NCI-H774 (cell line): Measurements from ENCODE around the gene EGR2.

Experiments
- DNase-seq: peaks from one replicate; lab custom pipeline; 2025; lab: John Stamatoyannopoulos, UW

EGR2 gene

DNA sequence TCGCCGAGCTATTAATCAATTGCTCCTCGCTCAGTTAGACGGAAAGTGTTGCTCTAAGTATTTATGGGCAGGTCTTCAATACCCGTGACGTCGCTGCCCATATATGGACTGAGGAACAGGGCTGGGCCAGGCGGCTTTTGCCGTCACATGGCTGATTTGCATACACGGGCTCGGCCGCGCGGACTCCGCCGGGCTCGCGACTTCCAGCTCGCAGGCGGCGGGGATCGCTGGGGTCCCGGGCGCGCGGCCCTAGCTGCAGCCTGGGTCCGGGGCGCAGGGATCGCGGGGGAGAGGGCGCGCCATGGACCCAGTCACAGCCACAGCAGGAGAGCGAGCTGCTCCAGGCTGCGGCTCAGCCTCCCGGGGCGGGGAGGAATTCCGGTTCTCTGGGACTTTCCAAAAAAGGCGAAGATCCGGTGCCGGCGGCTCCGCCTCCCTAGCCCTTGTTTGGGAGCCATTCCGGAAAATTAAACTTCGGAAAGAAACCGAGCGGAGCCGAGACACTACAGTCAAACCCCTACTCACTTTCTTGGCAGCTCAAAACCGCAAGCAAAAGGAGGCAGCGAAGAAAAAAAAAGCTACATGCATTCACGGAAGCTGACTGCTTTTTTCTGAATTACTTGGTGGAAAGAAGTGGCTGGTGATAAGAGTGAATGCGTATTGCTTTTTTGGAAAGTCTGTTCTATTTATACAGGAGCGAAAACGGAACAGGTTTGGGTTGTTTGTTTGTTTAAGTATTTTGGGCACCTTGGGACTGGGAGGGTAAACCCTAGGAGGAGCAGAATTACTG is at the start of gene EGR2:
EGR2 (minus strand) TSS at position 36 of the 790 bp plus-strand sequence. CDS start 337 bp downstream, outside the sequence.
- DNase-seq: peak; percentile 91

DNA sequence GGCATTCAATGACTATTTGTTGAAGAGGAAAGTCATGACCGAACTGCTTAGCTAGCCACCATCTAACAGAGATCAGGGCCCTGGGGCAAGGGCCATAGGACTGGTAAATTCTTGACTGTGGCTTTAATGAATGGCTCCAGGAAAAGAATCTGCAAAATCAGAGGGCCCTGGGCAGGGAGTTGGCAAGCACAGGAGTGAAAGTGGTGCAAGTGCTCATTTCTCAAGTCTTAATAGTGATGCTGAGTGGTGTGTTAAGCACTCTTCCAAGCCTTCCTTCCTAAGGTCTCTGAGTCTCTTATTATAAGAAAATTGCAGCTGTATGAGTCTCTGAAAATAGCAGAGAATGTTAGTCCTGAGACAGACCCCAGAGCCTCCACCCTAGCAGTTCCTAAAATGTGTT is 46.3 kb upstream of the EGR2 start:
- no peak for DNase-seq

DNA sequence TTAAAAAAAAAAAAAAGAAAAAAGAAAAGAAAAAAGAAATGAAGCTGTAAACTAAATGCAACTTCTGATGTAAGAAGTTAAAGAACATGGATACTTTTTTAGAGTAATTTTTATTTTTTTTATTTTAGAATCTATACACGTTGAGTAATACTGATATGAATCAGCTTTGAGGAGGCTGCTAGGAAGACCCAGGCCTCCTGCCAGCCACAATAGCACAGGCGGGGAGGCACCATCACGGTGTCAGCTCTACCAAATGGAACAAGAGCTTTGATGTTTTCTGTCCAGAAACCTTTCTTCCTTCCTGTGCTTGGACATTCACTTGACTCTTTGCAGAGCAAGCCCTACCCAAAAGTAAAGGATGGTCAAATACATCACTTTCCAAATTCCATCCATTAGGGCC is 45.3 kb upstream of the EGR2 start:
- no peak for DNase-seq

DNA sequence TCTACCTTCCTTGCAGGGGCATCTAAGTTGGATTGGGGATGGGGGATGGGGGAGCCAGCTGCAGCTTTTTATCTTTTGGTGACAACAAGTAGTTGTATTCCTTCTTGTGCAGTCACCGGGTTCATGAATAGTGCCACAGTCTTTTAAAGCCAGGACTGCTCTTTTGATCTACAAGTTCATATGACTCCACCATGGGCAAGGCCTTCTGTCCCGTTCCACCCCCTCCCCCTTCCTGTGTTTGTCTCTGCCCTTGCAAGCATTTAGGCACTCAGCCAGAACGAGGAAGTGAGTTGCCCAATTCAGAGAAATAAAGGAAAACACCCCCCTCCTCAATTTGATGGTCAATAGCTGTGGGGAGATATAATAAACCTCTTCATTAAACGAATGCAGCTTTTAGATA is 44.8 kb upstream of the EGR2 start:
- DNase-seq: no peak

DNA sequence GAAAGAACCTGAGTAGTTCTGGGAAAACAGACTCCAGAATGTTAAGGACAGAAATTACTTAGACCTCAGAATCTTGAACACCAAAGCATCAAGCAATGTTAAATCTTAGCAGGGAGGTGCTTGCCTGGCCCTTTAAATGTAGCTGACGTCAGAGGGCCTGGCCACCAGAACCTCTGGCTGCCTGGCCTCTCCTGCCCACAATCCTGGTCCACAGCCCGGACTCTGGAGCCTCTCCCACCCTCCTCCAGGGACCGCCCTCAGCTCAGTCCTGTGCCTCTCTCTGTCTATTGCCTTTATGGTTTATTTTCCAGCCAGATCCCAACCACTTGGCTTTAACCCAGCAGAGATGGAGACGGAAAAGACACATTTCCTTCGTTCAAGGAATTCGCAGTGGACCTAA is 42.2 kb upstream of the EGR2 start:
- DNase-seq: no peak

DNA sequence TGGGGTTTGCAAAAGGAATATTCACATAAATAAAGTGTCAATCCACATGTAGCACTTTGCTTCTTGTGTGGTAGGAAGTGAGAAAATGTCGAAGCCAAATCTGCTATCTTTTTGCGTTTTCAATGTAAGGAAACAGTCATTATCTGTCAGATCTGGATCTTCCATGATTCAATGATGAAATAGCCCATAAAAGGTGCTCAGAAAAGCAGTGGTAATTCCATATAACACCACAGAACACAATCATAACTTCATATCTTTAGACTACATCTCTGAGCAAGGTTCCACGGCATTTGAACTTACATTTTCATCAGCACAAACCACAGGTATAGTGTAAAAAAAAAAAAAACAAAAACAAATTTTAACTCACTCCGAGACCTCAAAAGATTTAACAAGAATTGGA is 39.9 kb upstream of the EGR2 start:
- DNase-seq: no peak

DNA sequence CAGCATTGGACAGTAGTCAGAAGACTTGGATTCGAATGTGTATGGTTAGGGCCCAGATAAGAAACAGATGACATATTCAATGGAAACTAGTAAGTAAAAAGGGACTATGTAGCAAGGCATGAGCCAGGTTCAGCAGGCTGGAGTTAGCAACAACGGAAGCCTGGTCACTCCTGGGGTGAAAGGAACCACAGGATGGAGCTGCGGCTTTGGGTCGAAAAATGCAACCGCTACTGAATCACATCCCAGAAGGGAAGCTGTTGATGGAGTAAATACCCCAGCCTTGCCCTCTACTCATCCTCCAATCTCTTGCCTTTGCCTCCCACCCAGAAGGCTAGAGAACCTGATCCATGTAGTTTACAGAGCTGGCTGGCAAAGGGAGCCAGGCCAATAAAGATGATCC is 37.5 kb upstream of the EGR2 start:
- DNase-seq: no peak

DNA sequence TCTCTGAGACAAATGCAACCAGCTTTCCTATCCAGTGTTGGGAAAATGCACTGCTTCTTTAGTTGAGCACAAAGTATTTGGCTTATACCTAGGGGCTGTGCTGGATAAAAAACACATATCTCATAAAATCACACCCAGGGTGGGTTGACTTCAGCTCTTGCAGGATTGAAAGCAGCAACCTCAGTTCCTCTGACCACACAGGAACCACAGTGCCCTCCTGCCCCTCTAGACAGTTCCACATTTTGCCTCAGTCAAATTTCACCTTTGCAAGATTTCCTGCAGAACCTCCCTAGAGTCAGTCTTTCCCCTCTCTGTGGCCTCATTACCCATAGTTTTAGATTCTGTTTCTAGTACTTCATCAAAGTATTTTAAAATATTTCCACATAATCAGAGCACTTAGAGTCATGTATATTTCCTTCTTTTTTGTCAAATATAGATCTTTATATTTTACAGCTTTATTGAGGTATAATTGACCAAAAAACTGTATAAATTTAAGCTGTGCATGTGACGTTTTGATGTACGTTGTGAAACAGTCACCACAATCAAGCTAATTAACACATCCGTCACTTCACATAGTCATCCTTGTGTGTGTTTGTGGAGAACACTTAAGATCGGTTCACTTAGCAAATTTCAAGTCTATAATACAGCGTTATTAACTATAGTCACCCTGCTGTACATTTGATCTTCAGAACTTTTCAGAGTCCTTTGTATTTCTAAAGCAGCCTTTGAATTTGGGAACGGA is 37.0 kb upstream of the EGR2 start:
- DNase-seq: no peak

DNA sequence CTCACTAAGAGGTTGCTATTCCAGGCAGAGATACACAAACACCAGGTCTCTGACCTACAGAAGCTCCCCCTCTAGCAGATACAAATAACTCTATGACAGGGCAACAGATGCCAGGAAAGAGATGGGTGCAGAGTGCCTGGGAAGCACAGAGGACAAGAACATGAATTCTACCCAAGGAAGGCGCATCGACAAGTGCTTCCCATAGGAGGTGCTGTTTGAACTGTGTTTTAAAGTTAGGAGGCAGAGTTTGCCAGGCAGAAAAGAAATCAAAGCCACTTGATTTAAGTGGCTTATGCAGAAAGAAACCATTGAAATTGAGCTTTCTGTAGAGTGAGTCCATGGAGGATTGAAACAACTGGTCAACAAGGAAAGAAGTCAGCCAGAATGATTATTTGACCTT is 35.3 kb upstream of the EGR2 start:
- no peak for DNase-seq

DNA sequence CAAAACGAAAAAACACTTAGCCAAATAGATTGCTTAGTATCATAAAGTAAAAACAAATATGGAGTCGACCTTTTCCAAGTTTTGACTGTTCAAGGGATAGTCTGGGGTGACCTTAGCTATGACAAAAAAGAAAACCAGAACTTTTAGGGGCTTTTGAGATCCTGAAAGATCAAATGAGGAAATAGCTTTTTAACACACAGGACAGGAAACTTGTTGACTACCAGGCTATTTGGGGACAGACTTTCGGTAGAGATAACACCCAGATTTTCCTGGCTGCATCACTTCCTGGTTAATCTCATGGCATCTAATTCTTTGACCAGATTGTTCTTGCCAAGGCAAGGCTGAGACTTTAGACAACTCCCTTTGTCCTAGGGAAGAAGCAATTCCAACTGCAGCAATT is 34.5 kb upstream of the EGR2 start:
- no peak for DNase-seq

DNA sequence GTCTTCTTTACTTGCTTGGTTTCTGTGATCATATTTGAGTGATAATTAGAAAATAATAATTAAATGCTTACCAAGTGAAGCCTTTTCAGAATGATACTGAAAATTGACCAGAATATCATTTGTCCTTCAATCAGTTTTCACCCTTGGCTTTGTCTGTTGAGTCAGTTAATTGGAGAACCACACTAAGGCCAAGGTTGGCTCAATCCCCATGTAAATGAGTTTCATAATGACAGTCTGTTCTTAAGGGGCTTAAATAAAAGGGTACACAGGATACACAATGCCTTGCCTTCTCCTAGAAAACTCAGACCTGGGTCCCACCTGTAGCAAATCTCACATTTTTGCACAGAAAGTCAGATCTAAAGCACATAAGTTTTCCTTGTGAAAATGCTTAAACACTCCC is 31.3 kb upstream of the EGR2 start:
- DNase-seq: no peak

DNA sequence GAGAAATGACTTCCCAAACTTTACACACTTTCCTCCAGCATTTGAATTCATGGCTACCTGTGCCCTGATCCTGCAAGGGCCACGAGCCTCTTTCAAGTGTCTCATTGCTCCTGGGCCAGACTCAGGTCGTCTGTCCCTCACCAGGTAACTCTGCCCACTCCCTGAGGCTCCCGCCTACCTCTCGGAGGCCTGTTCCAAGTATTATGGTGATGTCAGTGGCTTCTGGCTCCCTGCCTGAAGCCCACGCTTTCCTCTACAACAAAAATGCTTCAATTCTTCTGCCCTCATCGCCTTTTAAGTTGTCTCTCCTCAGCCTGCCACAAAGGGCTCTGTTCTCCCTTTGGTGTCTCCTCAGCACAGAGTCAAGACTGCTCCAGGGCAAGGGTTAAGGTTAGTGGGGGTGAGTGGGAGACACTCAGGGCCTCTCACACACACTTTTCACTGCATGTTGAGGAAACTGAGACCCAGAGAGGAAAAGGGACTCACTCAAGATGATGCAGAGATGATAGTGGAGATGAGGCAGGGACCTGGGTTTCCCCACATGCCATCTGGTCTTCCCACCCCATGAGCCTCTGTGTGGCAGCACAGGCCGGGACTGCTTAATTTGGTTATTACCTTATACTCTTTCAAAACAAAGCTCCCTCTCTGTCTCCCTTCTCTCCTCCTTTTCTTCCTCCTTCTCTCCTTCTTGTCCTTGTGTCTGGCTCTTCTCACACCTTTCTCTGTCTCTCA is 28.3 kb upstream of the EGR2 start:
- DNase-seq: no peak

DNA sequence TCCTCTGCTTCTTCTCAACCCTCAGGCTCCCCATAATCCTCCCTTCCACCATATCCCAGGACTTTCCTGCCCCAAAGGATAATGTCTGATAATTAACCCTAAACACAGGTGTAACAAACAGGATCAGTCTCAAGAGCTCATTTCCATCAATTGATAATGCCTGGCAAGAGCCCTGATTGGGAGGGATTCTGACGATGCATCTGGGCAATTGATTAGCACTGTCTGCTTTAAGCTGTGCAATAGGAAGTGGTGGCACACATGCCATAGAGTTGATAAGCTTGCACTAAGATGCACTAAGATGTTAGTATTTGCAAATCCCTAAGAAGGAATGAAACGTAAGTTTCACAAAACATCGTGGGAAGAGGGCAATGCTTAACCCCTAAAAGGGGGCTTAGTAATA is 27.4 kb upstream of the EGR2 start:
- DNase-seq: no peak

DNA sequence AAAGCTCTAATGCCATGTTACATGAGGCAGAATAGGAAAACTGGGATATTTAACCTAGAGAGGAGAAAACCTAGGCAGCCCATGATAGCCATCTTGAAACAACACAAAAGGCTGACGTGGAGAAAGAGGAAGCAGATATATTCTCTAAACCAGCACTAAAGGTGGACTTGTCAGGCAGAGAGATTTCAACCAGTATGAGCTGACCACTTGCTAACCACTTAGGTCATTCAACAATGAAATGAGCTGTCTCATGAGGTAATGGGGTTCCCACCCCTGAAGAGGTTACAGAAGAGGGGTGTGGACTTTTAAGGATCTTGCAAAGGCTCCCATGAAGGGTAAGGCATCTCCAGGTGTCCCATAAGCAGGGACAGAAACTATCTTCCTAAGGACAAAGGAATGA is 26.8 kb upstream of the EGR2 start:
- no peak for DNase-seq

DNA sequence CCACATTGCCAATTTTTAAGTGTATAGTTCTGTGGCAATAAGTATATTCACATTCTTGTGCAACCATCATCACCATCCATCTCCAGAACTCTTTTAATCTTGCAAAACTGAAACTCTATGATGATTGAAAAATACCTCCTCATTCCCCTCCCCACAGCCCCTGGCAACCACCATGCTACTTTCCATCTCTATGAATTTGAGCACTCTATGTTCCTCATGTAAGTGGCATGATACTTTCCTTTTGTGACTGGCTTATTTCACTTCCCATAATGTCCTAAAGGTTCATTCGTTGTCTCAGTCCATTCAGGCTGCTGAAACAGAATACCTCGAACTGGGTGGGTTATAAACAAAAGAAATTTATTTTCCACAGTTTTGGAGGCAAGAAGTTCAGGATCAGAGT is 23.4 kb upstream of the EGR2 start:
- no peak for DNase-seq

DNA sequence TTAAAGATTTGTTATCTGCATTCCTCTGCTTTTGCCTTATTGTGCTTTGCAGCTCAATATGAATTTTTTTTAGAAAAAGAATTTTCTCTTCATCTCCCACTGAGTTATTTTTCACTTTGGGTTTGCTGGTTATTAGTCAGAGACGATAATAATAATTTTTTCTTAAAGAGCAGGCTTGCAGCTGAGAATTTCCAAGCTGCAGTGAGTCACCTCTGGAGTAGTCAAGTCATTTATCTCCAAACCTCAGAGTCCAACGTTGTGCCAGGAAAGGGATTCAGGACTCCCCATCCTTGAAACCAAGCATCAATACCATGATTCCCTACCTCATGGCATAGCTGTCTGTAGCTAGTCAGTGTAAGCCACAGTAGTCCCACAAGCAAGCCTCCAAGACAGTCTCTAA is 15.2 kb upstream of the EGR2 start:
- DNase-seq: no peak

DNA sequence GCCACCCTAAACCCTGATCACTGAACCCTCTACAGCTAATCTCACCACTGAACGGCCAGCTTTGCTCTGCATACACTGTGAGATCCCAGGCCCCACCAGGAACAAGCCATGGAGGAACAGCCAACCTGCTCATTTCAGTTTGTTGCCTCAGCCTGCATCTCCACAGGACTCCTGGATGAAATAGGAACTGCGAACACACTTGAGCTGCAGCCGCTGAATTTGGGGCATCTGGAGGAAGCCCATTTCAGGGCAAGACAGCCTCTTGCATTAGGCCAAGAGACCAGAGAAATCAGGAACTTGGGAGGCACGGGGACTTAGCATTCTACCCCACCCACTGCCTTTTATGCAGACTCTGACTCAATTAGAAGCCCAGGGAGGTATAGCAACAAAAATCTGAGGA is 14.5 kb upstream of the EGR2 start:
- no peak for DNase-seq

DNA sequence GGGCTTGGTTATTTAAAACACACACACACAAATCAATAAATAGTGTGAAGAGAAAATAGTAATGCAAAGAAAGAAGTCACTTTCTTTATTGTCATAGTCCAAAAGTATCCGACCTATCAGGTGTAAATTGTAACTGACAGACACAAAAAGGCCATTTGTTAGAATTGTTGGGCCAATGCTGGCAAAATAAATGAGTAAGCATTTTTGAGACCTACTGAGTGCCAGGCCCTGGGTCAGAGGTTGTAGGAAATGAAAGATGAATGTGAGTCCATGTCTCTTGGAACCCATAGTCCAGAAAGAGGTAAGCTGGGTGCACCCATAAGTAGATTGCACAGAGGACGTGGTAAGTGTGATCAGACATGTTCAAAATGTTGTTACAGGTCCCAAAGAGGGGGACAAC is 13.5 kb upstream of the EGR2 start:
- no peak for DNase-seq

DNA sequence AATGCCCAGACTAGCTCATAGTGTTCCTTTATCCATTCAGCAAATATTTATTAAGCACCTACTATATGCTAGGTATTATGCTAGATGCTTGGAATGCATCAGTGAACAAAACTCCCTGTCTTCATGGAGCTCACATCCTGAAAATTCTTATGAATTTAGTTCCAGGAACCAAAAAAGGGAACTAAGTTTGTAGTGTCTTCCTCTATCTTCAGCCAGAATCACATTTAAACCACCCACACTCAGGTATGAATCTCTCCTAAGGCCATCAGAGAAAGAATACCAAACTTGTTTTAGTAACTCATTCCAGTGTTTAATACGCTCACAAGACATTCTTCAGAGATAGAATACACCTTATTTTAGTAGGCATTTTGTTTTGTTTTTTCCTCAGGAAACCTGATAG is 10.1 kb upstream of the EGR2 start:
- no peak for DNase-seq

DNA sequence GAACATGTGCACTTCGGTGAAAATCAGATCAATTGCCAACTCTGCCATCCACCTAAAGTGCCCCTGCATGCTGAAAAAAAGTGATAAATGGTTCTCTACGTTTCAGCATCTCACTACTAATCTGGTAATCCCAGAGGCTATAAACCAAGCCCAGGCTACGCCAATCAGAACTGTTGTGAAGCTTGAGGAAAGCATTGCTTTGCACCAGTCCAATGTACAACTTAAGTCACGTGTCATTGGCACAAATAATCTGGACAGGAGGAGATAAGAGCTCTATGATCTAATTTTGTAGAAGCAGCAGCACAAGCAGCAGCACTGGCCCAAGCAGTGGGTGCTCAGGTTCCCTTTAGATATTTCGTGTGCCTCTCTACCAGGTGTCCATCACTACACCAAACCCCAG is 4.4 kb upstream of the EGR2 start:
- DNase-seq: no peak

DNA sequence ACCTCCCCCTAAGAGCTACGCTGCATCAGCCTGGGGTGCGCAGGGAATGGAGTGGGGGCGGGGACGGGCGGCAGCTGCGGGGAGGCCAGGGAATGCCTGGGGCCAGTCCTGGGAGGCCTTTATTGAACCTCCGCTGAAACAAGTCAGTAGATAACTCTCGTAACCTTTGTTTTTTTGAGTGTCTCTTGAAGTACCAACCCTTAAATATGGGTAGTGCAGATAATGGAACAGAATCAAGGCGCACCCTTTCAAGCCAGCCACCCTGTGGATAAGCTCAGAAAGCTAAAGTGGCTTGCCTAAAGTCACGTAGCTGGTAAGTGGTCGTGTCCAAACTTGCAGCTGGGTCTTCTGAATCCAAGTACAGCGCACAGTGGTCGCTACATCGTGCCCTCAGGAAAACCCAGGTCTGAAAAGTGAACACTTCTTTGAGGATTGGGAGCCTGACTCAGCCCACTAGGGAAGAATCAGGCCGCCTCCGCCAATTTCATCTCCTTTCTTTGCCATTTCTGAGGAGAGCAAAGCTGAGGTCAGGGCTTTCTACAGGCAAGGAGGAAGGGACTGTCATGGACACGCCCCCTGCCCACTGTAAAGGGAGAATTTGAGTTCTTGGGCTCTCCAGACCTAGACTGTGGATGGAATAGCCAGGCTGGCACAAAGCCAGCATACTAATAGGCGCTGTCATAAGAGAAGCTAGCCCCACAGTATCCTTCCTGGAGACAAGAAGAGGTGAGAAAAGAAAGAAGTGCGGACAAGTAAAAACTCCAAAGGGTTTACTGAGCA is 3.2 kb upstream of the EGR2 start:
- DNase-seq: no peak

DNA sequence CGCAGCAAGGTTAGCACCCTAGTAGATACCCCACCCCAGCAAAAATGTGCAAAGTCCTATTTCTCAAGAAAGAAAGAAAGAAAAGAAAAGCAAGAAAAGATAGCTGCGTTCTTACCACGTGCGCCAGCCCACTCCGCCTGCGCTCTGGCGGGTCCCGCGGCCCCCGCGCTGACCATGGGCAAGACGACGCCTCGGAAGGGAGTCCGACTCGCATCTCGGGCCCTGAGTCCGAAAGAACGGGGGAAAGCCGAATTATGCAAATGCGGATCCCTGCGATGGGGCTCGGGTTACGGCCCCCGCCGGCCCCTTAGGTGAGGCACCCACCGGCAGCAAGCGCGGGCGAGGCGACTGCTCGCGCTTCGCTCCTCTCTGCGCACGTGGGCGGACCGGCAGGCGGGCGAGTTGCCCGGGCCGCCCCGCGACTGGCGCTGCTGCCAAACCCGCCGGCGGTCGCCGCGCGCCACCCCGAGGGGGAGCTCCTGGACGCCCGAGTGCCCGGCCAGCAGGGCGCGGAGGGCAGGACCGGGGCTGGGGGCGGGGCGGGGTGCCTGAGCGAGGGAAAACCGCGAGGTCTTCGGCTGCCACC is 2.4 kb upstream of the EGR2 start:
- no peak for DNase-seq
